Type B pancreatic cell (in vitro differentiated cells): ENCODE measurements around the gene ATP9A. TPM values are rescaled to one million over a fixed set of nuclear protein-coding genes. Genes with fewer than 3 reads are reported as not detected.
"Not testable (repeated sequence)": the region's sequence is repeated elsewhere in the genome, so short reads cannot be mapped to it uniquely, and the experiment has no call there.

Experiments used
- DNase-seq: peaks from one replicate; pipeline ENCODE4 v3.0.0; 2021; ENCODE audit warnings: mixed read lengths; ENCODE audit not compliant: unreplicated experiment; ENCODE audit errors: extremely low spot score
- H3K27ac Mint-ChIP-seq: 2 replicates; pipeline ENCODE4 v1.8.0; 2021; ENCODE audit warnings: mild to moderate bottlenecking, mixed read lengths
- H3K27me3 Mint-ChIP-seq: 2 replicates; pipeline ENCODE4 v1.8.0; 2021; ENCODE audit warnings: mixed read lengths
- H3K36me3 Mint-ChIP-seq: 2 replicates; pipeline ENCODE4 v1.8.0; 2021; ENCODE audit warnings: mixed read lengths
- H3K4me1 Mint-ChIP-seq: one replicate; pipeline ENCODE4 v1.8.0; 2021; ENCODE audit warnings: mixed read lengths; ENCODE audit not compliant: unreplicated experiment
- H3K4me3 Mint-ChIP-seq: 2 replicates; pipeline ENCODE4 v1.8.0; 2021; ENCODE audit warnings: mild to moderate bottlenecking, mixed read lengths
- H3K9me3 Mint-ChIP-seq: 2 replicates; pipeline ENCODE4 v1.8.0; 2021; ENCODE audit warnings: mixed read lengths
- total RNA-seq: library from RNA; stranded (reverse); gene quantifications from 2 replicates; pipeline ENCODE4 v1.2.1, GENCODE V29; 2021; ENCODE audit warnings: low replicate concordance
- TF ChIP-seq, protein P1 (sequence below): fragments of 200-600 bp; sonication (generic); conservative IDR thresholded peaks from 2 replicates; pipeline ENCODE4 v1.5.0; 2021; ENCODE audit warnings: antibody characterized with exemption, mild to moderate bottlenecking

ATP9A gene
- total RNA-seq, 1 donor from 2014 or later = 55.8 TPM

DNA sequence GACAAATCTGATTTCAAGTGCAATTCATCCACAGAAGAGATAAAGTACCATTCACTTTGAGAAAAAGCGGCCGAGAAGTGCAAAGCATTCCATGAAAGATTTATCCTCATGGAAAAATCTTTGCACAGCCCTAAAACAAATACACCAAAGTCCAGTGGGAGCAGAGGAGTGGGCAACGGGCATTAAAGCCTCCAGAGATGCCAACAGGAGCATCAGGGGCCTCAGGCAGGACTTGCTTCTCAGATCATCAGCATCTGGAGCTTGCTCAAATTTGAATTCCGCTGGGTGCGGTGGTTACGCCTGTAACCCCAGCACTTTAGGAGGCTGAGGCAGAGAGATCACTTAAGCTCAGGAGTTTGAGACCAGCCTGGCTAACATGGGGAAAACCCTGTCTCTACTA, 115.0 kb downstream of the ATP9A start:
- DNase-seq = no peak
- no peak overlapping the region for H3K4me3 Mint-ChIP-seq
- H3K4me1 Mint-ChIP-seq = peaks cover 14% of the 10 kb centered on the region
- peaks cover 27% of the 10 kb centered on the region for H3K36me3 Mint-ChIP-seq
- H3K27ac Mint-ChIP-seq = no peak overlapping the region
- no peaks in the 10 kb centered on the region for H3K9me3 Mint-ChIP-seq
- H3K27me3 Mint-ChIP-seq = no peaks in the 10 kb centered on the region
- TF ChIP-seq, protein P1, sequence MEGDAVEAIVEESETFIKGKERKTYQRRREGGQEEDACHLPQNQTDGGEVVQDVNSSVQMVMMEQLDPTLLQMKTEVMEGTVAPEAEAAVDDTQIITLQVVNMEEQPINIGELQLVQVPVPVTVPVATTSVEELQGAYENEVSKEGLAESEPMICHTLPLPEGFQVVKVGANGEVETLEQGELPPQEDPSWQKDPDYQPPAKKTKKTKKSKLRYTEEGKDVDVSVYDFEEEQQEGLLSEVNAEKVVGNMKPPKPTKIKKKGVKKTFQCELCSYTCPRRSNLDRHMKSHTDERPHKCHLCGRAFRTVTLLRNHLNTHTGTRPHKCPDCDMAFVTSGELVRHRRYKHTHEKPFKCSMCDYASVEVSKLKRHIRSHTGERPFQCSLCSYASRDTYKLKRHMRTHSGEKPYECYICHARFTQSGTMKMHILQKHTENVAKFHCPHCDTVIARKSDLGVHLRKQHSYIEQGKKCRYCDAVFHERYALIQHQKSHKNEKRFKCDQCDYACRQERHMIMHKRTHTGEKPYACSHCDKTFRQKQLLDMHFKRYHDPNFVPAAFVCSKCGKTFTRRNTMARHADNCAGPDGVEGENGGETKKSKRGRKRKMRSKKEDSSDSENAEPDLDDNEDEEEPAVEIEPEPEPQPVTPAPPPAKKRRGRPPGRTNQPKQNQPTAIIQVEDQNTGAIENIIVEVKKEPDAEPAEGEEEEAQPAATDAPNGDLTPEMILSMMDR = no peak

DNA sequence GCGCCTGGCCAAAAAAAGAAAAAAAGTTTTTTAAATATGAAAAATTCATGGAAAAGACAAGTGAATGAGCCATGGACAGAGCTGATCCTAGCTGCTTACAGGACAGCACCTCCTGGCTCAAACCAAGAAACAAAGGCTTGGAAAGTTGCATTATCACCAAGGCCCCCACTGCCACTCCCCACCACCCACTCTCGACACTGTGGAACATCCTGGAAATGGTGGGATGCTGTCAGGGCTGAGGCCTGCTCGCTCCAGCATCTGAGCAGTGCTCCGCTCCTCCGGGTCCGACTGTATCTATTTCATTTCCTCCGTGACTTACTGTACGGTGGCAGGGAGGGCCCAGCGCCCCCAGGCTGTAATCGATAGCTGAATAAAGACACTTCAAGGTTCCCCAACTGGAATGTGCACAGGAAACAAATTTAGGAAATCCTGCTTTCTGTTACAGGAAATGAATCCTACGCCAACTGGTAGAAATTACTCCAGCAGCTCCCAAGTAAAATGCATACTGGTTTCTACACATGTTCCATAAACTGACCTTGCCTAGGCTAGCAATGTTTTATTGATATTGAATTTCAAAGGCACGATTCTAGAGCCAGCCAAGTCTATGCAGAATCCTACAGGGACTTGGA, 116.2 kb downstream of the ATP9A start:
- peak overlapping the region; percentile 45 for H3K4me3 Mint-ChIP-seq
- H3K36me3 Mint-ChIP-seq = peaks cover 25% of the 10 kb centered on the region
- H3K27ac Mint-ChIP-seq = peak overlapping the region; percentile 48
- TF ChIP-seq, protein P1 = no peak
- H3K4me1 Mint-ChIP-seq = peaks cover 20% of the 10 kb centered on the region
- H3K9me3 Mint-ChIP-seq = no peaks in the 10 kb centered on the region
- no peaks in the 10 kb centered on the region for H3K27me3 Mint-ChIP-seq
- no peak for DNase-seq

DNA sequence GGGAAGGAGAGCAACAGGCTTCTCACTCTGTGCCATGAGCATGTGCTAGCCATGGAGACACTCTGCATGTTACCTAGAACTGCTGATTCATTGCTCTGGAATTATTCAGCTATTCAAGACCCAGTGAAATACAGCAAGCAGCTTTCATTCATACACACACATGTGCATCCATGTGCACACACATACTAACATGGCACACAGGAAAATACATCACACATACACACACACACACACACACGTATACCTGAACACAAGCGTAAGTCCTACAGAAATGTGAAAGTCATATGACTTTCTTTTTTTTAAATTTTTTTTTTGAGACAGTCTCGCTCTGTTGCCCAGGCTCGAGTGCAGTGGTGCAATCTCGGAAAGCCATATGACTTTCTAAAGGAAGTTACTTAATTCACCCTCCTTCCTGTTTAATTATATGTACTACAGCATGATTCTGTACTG, 117.5 kb downstream of the ATP9A start:
- Mint-ChIP-seq H3K27ac (no peak overlapping the region), H3K27me3 (no peaks in the 10 kb centered on the region), H3K4me3 (no peak overlapping the region), H3K9me3 (no peaks in the 10 kb centered on the region), H3K4me1 (peaks cover 21% of the 10 kb centered on the region), H3K36me3 (peaks cover 19% of the 10 kb centered on the region)
- TF ChIP-seq, protein P1 = no peak
- DNase-seq = no peak

DNA sequence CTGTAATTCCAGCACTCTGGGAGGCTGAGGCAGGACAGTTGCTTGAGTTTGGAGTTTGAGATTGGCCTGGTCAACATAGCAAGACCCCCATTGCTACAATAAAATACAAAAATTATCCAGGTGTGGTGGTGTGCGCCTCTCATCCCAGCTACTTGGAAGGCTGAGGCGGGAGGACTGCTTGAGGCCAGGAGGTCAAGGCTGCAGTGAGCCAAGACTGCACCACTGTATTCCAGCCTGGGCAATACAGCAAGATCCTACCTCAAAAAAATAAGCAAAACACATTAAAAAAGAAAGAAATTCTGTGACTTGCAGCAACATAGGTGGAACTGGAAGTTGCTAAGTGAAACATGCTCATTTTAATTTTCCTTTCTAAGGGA, 119.6 kb downstream of the ATP9A start:
- Mint-ChIP-seq H3K27ac (no peak overlapping the region), H3K9me3 (no peaks in the 10 kb centered on the region), H3K4me3 (no peak overlapping the region), H3K4me1 (peaks cover 26% of the 10 kb centered on the region), H3K27me3 (no peaks in the 10 kb centered on the region), H3K36me3 (peaks cover 8% of the 10 kb centered on the region)
- TF ChIP-seq, protein P1 = no peak
- DNase-seq = no peak

DNA sequence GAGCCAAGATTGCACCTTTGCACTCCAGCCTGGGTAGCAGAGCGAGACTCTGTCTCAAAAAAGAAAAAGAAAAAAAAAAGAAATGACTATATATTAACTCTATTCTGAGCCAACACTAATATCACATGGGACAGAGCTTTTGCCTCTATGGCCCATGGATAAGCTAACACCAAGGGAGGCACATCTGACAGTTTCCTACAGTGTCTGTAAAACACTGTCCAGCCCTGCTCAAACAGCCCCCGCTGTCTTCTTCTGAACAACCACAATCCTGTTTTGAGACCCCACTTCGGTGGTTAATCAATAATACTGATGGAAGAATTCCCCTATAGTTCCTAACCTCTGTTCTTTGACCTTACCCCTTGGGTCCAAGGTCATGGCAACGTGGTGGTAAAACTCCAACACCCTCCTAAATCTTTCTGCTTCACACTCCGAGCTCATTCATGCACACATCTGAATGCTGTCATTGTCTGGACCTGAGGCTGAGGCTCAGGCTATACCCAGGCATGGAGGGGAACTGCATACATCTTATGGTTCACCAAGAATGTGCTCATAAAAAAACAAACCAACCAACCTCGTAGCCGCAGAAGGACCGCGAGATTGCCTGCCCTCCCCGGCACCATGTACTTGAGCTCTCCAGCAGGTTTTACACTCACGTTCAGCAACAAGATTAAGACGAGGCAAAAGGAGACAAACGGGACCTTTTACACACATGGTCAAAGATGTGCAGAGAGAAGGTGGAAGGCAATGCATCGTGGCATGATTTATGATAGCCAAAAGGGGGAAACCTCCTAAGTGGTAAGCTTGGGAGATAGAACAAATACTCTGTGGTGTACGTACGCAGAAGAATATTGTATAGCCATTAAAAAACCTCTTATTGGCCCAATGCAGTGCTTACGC, 120.3 kb downstream of the ATP9A start:
- no peak overlapping the region for H3K27ac Mint-ChIP-seq

DNA sequence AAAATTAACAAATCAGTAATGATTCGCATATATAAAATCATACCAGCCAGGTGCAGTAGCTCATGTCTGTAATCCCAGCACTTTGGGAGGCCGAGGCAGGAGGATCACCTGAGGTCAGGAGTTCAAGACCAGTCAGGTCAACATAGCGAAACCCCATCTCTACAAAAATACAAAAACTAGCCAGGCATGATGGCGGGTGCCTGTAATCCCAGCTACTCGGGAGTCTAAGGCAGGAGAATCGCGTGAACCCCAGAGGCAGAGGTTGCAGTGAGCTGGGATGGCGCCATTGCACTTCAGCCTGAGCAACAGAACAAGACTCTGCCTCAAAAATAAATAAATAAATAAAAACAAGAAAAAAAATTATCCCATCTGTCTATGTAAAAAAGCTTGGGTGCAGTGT, 124.4 kb downstream of the ATP9A start:
- H3K27me3 Mint-ChIP-seq, H3K4me3 Mint-ChIP-seq, H3K27ac Mint-ChIP-seq, DNase-seq, H3K9me3 Mint-ChIP-seq, H3K36me3 Mint-ChIP-seq: not testable (repeated sequence)
- H3K4me1 Mint-ChIP-seq = peaks cover 23% of the 10 kb centered on the region

More for the DNA sequence above, 120.3 kb downstream of the ATP9A start:
- H3K9me3 Mint-ChIP-seq = no peaks in the 10 kb centered on the region
- no peak for DNase-seq
- H3K4me1 Mint-ChIP-seq = peaks cover 27% of the 10 kb centered on the region
- H3K27me3 Mint-ChIP-seq = no peaks in the 10 kb centered on the region
- TF ChIP-seq, protein P1 = no peak
- peaks cover 8% of the 10 kb centered on the region for H3K36me3 Mint-ChIP-seq
- H3K4me3 Mint-ChIP-seq = no peak overlapping the region
